IPS-18c (cell line): ENCODE measurements around the gene CFAP221.

Source experiments
- H3K4me3 ChIP-seq: 2 replicates; pipeline ENCODE4 v1.7.0; 2013; ENCODE audit warnings: low read depth, mild to moderate bottlenecking, low read length, moderate library complexity; ENCODE audit not compliant: insufficient read depth
- H3K9me3 ChIP-seq: one replicate; pipeline ENCODE4 v1.6.1; 2013; ENCODE audit warnings: mild to moderate bottlenecking, low read length, moderate library complexity; ENCODE audit not compliant: control insufficient read depth, insufficient read depth

The CFAP221 gene

DNA sequence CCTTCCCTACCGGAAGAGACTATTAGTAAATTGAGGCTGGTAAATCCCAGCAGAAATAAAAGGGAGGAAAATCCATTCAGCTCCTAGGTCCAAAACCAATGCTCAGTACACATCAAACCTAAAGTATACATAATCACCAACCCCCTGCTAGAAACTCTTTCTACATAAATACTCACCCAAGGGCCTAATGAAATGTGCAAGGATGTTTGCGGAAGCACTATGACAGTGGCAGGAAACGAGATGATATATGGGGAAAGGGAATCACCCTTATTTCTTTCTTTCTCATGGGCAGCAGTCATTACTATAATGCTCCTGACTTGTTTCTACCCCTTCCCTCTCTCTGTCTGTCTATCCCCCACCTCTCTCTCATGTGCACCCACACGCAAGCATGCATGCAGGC lies 18.6 kb upstream of the CFAP221 start:
- Histone ChIP-seq H3K4me3 (no peak overlapping the region), H3K9me3 (no peaks in the 10 kb centered on the region)

DNA sequence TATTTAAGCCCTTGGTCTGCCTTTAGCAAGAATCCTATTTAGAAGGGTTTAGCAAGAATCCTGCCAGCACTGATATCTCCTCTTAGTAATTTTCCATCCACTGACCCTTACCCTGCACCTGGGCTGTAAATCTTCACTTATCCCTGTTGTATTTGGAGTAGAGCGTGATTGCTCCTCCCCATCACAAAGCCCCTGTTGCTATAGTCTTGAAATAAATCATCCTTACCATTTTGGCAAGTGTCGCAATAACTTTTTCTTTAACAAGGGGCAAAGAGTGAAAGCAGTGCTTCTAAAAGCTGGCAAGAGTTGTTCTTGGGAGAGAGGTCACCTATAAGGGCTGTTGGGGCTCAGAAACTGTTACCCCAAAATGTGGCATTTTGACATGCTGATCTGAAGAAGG lies 16.2 kb upstream of the CFAP221 start:
- Histone ChIP-seq H3K9me3 (no peaks in the 10 kb centered on the region), H3K4me3 (no peak overlapping the region)

DNA sequence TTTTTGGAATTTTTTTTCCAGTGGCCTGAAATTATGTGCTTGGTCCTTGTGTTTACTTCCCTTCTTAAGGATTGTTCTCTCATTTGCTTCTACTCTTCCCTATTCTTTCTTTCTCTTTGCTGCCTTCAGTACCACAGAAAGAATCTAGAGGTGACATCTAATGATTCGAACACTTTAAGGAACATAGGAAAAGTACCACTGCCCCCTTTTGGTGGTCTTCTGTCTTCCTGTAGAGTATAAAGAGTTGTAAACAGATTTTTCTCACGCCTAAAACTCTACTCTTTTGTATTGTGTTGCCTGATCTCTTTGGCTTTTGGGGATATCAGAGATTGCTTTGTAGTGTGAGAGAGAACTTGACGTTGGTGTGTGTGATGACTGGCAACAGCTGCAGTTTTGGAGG lies 13.0 kb upstream of the CFAP221 start:
- peaks cover 2% of the 10 kb centered on the region for H3K9me3 ChIP-seq
- no peak overlapping the region for H3K4me3 ChIP-seq

DNA sequence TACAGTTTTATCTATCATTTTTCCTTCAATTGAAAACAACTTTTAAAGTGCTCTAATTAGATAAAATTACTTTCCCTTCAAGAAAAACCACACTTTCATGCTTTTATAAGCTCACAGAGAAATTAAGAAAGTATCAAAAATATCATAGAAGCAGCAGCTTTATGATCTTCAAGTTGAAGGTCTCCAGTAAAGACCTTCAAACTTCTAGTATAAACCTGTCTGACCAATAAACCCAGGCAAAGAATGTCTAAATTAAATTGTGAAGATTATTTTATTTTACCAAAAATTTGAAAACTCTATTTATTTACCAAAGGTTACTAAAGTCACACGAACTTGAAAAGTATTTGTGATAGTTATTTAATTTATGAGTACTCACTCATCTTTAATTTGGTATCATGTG lies 10.7 kb upstream of the CFAP221 start:
- Histone ChIP-seq H3K4me3 (no peak overlapping the region), H3K9me3 (peaks cover 2% of the 10 kb centered on the region)

DNA sequence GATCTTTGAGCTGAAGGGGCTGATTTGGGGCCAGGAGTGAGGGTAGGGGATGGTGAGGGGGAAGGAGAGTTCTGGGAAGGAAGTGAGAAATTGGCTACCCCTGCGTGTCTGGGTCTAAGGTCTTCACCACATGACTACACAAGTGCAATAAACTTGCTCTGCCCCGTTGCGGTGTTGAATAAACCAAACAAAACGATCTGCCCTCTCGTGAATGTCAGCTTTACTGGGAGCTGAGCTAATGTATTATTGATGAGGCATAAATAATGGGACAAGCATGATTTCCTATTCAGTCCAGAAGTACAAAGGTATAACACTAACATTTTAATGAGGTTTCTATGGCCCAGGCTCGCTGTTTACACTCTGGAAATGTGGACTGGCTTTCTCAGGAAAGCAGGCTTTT lies 8.0 kb upstream of the CFAP221 start:
- peaks cover 2% of the 10 kb centered on the region for H3K9me3 ChIP-seq
- H3K4me3 ChIP-seq, result no peak overlapping the region

DNA sequence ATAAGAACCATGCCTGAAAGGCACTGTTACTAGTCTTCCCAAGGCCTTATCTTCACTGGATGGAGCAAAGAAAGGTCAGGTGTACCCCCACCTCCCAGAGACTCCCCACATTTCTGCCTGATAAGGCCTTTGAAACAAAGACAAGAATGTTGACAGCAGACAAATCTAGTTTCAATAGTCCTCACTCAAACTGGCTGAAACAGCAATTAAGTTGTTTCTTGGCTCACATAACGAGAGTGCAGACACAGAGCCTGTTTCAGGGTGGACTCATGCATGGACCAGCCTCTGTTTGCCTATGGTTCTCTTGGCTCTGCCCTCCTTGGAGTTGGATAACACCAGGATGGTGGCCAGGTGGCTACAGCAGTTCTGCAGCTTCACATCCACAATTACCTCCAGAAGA lies 7.5 kb upstream of the CFAP221 start:
- no peak overlapping the region for H3K4me3 ChIP-seq
- peaks cover 2% of the 10 kb centered on the region for H3K9me3 ChIP-seq

DNA sequence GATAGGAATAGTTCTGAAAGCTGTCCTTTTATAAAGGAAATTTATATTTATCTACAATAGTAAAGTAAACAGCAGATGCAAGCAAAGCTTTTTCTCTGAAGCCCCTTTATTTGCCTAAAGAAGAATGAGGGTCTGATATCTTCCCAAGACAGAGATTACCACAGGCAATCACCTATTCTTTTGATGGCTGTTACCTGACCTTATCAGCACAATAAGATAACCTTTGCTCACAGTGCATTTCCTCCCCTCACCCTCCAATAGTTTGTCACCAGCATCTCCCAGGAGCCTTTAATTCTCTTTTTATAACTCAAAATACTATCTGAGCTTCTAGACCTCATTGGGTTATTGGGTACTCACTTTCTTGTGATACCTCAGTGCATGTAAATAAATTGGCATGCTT lies 6.5 kb upstream of the CFAP221 start:
- no peak overlapping the region for H3K4me3 ChIP-seq
- peaks cover 2% of the 10 kb centered on the region for H3K9me3 ChIP-seq

DNA sequence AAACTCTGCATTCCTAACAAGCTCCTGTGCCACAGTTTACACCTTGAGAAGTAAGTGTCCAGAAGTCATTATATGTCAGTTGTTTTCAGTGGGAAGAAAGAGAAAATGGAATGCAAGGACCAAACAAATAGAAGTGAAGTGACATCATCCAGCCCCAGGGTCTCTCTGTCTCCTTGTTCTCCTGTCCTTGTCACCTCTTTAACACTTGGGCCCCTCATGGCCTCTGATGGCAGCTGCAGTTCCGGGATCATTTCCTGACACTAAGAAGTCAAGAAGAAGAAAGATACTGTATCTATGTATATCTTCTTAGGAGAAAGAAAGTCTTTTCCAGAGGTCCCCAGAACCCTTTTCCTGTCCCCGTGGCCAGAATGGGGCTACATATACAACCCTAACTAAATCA lies 2.8 kb upstream of the CFAP221 start:
- Histone ChIP-seq H3K4me3 (no peak overlapping the region), H3K9me3 (no peaks in the 10 kb centered on the region)

DNA sequence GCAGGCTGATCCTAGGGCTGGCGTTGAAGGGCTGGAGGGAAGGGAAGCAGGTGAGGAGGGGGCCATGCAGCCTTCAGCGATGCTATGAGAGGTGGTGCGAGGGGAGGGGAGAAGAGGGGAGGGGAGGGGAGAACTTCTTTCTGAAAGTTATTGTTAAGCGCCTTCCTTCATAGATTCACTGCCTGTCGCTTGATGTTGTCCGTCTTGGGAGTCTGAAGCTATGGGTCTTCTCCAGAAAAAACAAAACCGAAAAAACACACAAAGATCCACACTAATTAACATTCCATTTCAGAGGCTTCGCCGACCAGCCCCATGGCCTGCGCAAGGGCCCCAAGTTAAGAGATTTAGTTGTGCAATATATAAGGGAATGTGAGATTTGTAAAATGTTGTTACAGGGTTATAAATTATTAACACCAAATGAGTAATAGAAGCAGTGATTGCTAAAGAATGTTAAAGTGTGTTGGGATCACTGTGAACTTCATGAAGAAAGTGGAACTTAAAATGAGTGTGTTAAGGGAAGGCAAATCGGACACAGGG lies 758 bp downstream of the CFAP221 start:
- Histone ChIP-seq H3K4me3 (peak overlapping the region; percentile 83; the same call in 1 of the 2 replicates), H3K9me3 (no peaks in the 10 kb centered on the region)

DNA sequence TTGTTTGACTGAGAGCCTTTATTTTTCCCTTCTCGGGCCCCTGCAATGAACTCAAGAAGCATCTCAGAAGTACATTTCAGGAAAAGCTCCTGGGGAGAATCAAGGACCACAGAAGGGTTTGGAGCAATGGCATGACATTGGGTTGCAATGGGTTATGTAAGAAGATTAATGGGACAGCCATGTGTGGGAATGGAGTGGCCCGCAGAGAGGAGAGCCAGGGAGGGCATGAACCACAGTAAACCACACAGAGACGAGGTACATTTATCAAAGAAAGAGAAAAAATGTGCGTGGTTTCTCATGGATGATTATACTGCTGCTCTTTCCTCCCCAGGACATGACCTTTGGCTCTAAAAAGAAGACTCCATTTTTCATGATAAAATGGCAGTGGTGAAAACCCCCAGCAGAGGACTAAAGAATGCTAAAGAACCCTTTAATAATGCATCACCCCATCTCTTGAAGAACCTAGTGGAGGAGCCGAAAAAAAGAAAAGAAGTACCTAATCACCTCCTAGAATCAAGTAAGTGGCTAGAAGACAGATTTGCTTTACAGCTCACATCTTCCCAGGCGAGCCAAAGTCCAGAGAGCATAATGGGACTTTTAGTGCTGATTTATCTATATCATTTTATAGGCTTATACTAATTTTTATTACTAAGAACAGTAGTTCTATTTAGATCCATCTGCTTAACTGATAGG lies 1.7 kb downstream of the CFAP221 start:
- no peaks in the 10 kb centered on the region for H3K9me3 ChIP-seq
- H3K4me3 ChIP-seq, result no peak overlapping the region

DNA sequence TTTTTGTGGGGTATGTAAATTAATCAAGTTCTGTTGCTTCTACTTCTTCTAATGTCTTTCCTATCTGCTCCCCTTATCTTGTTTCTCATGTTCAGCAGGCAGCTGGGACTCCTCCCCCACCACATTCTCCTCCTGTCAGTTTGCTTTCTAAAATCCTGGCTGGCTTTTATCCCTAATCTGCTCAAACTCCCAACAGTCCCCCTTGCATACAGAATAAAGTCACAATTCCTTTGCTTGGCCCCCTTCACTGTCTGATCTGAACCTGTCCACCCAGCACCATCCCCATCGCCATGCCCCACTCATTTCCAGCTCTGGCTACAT lies 2.2 kb downstream of the CFAP221 start:
- H3K9me3 ChIP-seq, result no peaks in the 10 kb centered on the region
- no peak overlapping the region for H3K4me3 ChIP-seq

DNA sequence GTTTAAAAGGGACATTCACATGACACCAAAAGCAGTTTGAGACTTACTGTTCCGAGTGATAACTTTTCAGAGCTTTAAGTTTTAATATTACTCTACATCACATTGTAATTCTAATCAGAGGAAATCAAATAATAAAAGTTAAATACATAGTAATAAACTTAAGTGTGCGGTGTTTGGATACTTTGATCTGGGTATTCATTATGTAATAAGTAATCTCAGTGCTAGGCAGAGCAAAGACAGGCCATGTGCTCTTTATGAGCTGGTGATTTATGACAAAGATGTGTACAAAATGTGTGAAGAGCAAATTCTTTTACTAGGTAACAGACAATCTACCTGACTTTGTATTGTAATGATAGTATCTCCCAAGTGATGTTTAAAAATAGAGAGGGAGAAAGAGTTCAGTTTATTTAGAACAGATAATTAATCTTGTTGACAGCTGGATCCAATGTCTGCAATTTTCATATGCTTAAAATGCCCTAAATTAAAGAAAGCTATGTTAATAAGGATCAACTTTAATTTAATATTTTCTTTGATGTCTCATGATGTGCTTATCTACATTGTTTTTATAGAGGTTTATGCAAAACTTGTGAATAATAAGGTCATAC lies 4.4 kb downstream of the CFAP221 start:
- Histone ChIP-seq H3K4me3 (no peak overlapping the region), H3K9me3 (no peaks in the 10 kb centered on the region)

DNA sequence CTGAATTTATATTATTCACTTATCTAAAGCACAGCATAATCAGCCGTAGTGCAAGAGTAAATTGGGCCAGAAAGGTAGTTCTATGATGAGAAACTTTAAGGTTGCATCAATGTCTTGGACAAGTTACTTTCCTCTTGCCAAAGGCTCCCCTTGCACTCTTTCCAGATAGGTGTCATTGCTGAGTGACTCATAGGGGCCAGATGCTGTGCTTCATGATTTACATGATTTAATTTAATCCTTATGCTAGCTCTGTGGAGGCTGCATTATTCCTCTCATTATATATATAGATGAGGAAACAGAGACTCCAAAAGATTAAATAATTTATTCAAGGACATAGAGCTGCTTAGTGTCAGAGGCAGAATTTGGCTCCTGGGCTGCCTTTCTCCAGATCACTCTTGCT lies 5.0 kb downstream of the CFAP221 start:
- Histone ChIP-seq H3K4me3 (no peak overlapping the region), H3K9me3 (no peaks in the 10 kb centered on the region)

DNA sequence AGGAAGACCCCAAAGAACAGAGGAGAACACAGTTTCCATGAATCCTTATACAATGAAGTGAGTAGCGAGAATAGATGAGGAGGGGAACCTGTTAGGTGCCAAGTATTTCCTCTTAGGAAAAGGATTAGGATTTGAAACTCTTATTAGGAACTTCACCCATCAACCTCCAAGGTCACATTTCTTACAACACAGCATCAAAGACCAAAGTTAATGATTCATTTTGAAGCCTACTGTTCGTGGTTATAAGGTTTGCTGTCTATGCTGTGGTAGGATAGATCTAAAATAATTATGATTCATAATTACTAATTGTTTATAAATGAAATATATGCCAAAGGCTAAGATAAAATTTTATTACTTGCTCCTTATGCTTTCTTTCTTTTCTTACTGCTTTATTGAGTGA lies 6.1 kb downstream of the CFAP221 start:
- Histone ChIP-seq H3K9me3 (no peaks in the 10 kb centered on the region), H3K4me3 (no peak overlapping the region)

DNA sequence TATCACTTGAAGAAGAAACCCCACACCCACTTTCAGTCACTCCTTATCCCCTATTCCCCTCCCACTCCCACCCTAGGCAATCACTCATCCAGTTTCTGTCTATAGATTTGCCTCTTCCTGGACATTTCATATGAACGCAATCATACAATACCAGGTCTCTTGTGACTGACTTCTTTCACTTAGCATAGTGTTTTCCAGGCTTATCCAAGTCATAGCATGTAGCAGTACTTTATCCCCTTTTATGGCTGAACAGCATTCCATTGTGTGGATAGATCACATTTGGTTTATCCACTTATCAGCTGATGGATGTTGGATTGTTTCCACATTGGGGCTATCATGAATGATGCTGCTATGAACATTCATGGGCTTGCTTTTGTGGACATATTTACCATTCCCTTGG lies 6.6 kb downstream of the CFAP221 start:
- Histone ChIP-seq H3K4me3 (no peak overlapping the region), H3K9me3 (no peaks in the 10 kb centered on the region)

DNA sequence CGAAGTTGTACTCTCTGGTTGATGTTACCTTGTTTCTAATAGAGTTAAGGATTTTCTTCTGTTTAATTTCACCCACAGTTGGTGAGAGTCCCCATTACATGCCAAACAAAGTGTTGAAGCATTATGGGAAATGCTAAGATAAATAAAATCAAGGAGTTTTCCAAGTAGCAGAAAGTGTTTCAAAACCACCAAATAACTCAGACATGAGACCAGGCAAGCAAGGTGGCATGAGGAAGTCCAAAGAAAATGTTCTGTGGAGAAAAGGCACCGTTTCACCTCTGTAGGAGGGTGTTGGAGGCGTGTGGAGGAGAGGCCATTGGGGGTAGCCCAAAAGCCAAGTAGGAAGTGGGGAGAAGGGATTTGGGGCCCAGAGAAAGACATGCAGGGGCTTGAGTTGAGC lies 8.7 kb downstream of the CFAP221 start:
- Histone ChIP-seq H3K9me3 (no peaks in the 10 kb centered on the region), H3K4me3 (no peak overlapping the region)

DNA sequence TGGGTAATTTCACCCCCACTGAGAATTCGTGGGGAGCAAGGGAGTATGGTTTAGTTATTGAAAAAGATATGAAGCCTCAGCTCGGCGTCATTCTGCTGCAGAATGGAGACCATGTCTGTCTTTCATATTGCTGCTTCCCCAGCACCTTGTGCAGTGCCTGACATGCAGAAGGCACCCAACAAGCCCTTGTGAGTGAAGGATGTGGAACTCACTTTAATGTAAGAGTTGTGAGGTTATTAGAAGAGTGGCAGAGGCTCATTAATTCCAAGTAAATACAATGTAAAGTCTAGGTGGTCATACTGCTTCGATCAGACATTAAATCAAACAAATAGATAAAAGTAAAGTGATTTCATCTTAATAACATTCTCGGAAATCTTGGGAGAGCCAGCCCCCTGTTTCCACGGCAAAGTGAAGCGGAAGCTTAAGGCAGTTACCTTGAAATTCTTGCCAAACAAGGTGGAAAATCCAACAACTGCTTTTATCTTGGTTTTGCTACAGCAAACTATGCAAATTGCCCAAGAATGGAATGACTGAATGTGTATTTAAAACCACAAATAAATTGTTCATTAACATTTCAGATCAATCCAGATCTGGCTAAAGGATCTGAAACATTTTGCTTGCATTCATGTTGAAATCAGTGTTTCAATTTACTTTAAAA lies 9.6 kb downstream of the CFAP221 start:
- H3K9me3 ChIP-seq, result no peaks in the 10 kb centered on the region
- H3K4me3 ChIP-seq, result no peak overlapping the region

DNA sequence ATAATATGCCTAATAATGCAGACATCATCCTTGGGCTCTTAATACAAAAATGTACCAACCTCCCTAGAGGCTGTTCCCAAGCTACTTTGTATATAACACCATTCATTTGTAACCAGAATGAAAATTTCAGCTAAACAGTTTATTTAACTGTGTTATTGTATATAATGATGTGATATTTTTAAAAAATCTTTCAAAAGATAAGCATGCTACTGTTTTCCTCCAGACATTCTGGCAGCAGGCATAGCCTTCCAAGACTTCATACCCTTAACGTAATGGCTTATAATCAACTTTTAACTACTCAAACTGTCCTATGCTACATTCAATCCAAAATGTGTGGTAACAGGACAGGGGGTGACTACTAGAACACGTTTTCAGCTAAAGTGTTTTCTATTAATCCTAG lies 21.2 kb downstream of the CFAP221 start:
- Histone ChIP-seq H3K9me3 (no peaks in the 10 kb centered on the region), H3K4me3 (no peak overlapping the region)
